Activated CD8-positive, alpha-beta T cell treated with anti-CD3 and anti-CD28 coated beads, Interleukin-2, amount 10 ng/mL, durations not matched to agents 7 days and 5 days (primary cell): ENCODE data around the gene REEP1. TPM values are rescaled to one million over a fixed set of nuclear protein-coding genes. Genes with fewer than 3 reads are reported as not detected.

ENCODE experiments used
- ATAC-seq: fragments of 150-1000 bp; cut with Tn5 transposase; one replicate; pipeline ENCODE4 v1.10.0; 2021; ENCODE audit warnings: moderate library complexity
- CTCF ChIA-PET: fragments of 350-600 bp; sonication (Branson Sonifier 250); formaldehyde crosslinking; loops from one replicate; lab custom pipeline; 2021; ENCODE audit warnings: antibody characterized with exemption; lab: Charles Lee
- POLR2A ChIA-PET: fragments of 350-600 bp; sonication (Branson Sonifier 250); formaldehyde crosslinking; loops from one replicate; lab custom pipeline; 2021; ENCODE audit warnings: antibody characterized with exemption; lab: Charles Lee
- DNase-seq: peaks from one replicate; pipeline ENCODE4 v3.0.0-alpha.2; 2020
- H3K27ac Mint-ChIP-seq: one replicate; pipeline ENCODE4 v1.8.0; 2021; ENCODE audit warnings: mild to moderate bottlenecking, mixed read lengths
- H3K27me3 Mint-ChIP-seq: one replicate; pipeline ENCODE4 v1.8.0; 2021; ENCODE audit warnings: low read depth, mixed read lengths
- H3K36me3 Mint-ChIP-seq: one replicate; pipeline ENCODE4 v1.8.0; 2021; ENCODE audit warnings: low read depth, mixed read lengths
- H3K4me1 Mint-ChIP-seq: one replicate; pipeline ENCODE4 v1.8.0; 2021; ENCODE audit warnings: low read depth, mixed read lengths
- H3K4me3 Mint-ChIP-seq: one replicate; pipeline ENCODE4 v1.8.0; 2021; ENCODE audit warnings: mild to moderate bottlenecking, mixed read lengths
- H3K9me3 Mint-ChIP-seq: one replicate; pipeline ENCODE4 v1.8.0; 2022; ENCODE audit warnings: mixed read lengths; ENCODE audit not compliant: insufficient read depth
- microRNA-seq: library from miRNA; unstranded; fragments of <30 nt; microRNA quantifications from one replicate; pipeline ENCODE4 v1.2.0, GENCODE V29; 2022
- total RNA-seq, 2 experiments: library from RNA; stranded (reverse); gene quantifications; one replicate each; pipeline ENCODE4 v1.2.3, GENCODE V29; 2021

The REEP1 gene
- total RNA-seq, 2 experiments from 2014 or later = 0.21 TPM; not detected in 1

DNA sequence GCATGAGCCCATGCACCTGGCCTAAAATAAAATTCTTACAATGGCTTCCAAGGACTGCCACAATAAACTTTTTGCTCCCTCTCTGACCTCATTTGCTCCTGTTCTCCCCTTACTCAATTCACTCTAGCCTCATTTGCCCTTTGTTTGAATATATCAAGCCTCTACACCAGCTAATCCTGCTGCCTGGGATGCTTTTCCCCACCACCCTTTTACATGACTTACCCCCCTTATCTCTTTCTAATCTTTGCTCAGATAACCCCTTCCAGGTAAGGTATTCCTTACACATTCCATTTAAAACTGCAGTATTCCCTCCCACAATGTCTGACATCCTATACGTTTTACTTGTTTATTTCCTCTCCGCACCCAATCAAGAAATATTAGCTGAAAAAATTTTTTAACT is 164.8 kb downstream of the REEP1 start:
- ChIA-PET POLR2A (no interaction called here), CTCF (no interaction called here)
- Mint-ChIP-seq H3K36me3 (peaks cover 60% of the 10 kb centered on the region), H3K27me3 (no peaks in the 10 kb centered on the region), H3K4me3 (no peak overlapping the region), H3K9me3 (no peaks in the 10 kb centered on the region), H3K27ac (peak overlapping the region; percentile 8), H3K4me1 (peaks cover 10% of the 10 kb centered on the region)
- no peak for DNase-seq
- no peak for ATAC-seq

DNA sequence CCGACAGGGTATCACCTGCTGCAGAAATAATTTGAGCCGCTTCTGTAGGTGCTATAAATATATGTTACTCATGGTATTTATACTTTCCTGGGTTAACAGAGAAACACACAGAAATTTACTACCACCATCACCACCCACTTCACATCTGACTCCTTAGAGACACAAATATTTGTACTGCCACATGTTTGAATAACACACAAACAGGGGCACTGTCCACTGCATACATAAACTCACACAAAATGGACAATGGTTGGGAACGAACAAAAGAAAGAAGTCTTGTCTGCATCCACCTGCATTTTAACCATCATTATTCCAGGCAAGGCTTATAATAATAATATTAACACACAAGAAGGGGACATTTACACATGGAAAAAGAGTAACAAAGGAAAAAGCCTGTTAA is 166.1 kb downstream of the REEP1 start:
- DNase-seq = no peak
- CTCF ChIA-PET = no interaction called here
- no peaks in the 10 kb centered on the region for H3K27me3 Mint-ChIP-seq
- POLR2A ChIA-PET = no interaction called here
- H3K36me3 Mint-ChIP-seq = peaks cover 59% of the 10 kb centered on the region
- H3K9me3 Mint-ChIP-seq = no peaks in the 10 kb centered on the region
- H3K27ac Mint-ChIP-seq = no peak overlapping the region
- ATAC-seq = no peak
- no peak overlapping the region for H3K4me3 Mint-ChIP-seq
- H3K4me1 Mint-ChIP-seq = peaks cover 10% of the 10 kb centered on the region

DNA sequence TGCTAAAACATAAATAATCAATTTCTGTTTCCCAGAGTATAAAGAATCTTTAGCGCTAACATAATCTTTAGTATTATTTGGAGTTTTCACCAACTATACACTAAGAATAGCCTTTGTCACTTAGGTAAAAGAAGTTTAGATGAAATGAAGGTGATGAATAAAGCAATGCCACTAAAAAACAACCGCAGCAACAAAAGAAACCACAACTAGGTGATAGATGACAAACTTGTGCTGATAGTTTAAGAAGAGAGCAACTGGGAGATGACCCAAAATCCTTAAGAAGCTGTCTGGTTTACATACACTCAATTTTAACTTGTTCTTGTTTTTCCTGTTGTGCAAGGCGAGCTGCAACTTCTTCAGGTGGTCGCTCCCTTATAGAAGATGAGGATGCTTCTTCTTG is 167.0 kb downstream of the REEP1 start:
- H3K4me1 Mint-ChIP-seq = peaks cover 6% of the 10 kb centered on the region
- CTCF ChIA-PET = no interaction called here
- H3K27me3 Mint-ChIP-seq = no peaks in the 10 kb centered on the region
- H3K36me3 Mint-ChIP-seq = peaks cover 57% of the 10 kb centered on the region
- POLR2A ChIA-PET = no interaction called here
- DNase-seq = no peak
- H3K9me3 Mint-ChIP-seq = no peaks in the 10 kb centered on the region
- no peak for ATAC-seq
- no peak overlapping the region for H3K4me3 Mint-ChIP-seq
- no peak overlapping the region for H3K27ac Mint-ChIP-seq

Small RNA genes lying within 50 kb of the gene (microRNA-seq; reads per million reads assigned to microRNA genes)
- not detected for gene MIR4779

Other genes with a start within 250 kb of the REEP1 start
- 10 to 100 TPM; 40.8 to 41.5 TPM for gene POLR1A, start 231.7 kb downstream of the REEP1 start, total RNA-seq
- 100 to 1,000 TPM; 136 to 139 TPM for gene PTCD3, start 231.4 kb downstream of the REEP1 start, total RNA-seq
- gene IMMT, start 142.2 kb downstream of the REEP1 start, total RNA-seq = 100 to 1,000 TPM; 126 to 132 TPM
- 10 to 100 TPM; 55.7 to 58.4 TPM for gene MRPL35, start 138.2 kb downstream of the REEP1 start, total RNA-seq
- 10 to 100 TPM; 74.9 to 80.1 TPM for gene KDM3A, start 103.7 kb upstream of the REEP1 start, total RNA-seq
- gene CHMP3, start 225.8 kb upstream of the REEP1 start, total RNA-seq = 10 to 100 TPM; 38.4 to 39.9 TPM